ENCODE measurements around the gene WDR20. TPM values are rescaled to one million over a fixed set of nuclear protein-coding genes. Genes with fewer than 3 reads are reported as not detected.

The WDR20 gene
- total and polyA plus RNA-seq, 2 of the 8 experiments (the other 6 are each of a cell fraction or from before 2014, with no cell fraction given) = 11.2 to 26.7 TPM

- Histone ChIP-seq H3K4me2 (ENCODE audit: insufficient read depth in 1 of 2, low read depth in 2 of 2, low read length in 2 of 2) (no peak overlapping the region), H2BK5ac (ENCODE audit: low read depth, low read length) (no peak overlapping the region)
These were observed 98.4 kb downstream of the WDR20 start for GRCh38 chr14:102238131-102238530.

More at GRCh38 chr14:102238131-102238530, 98.4 kb downstream of the WDR20 start:
- no peak overlapping the region for H3K14ac ChIP-seq (ENCODE audit: insufficient read length)
- H4K5ac ChIP-seq (ENCODE audit: insufficient read length, low read depth, low read length) = no peak overlapping the region
- DNase-seq (ENCODE audit: low read depth in 1 of 2, low spot score in 2 of 2) (no peak), FAIRE-seq (no peak)
- H3K36me3 ChIP-seq (ENCODE audit: control insufficient read depth in 2 of 4, insufficient read depth in 4 of 4, low read length in 3 of 4) = no peaks in the 10 kb centered on the region
- no peak overlapping the region for H2AK5ac ChIP-seq (ENCODE audit: low read depth, low read length)
- H2BK12ac ChIP-seq (ENCODE audit: low read depth, low read length) = no peak overlapping the region
- H2BK120ac ChIP-seq (replicated peaks; ENCODE audit: low read depth, low read length) = no peak overlapping the region
- no peak overlapping the region for H4K8ac ChIP-seq (ENCODE audit: extremely low read depth, insufficient read depth, low read length)
- H2BK20ac ChIP-seq (ENCODE audit: low read length) = no peak overlapping the region
- no peak overlapping the region for H3K23ac ChIP-seq (ENCODE audit: insufficient read length)
- peaks cover 0 to 6% (median 2%) of the 10 kb centered on the region in 4 experiments; a peak in 4 of 7 replicates for H3K4me1 ChIP-seq (replicated peaks in 1 of 4; ENCODE audit: control insufficient read depth in 3 of 4, insufficient read depth in 4 of 4, low read length in 3 of 4)
- H3K4ac ChIP-seq (replicated peaks; ENCODE audit: insufficient read length, low read depth, low read length) = no peak overlapping the region
- H3K18ac ChIP-seq (ENCODE audit: extremely low read depth, low read length) = no peak overlapping the region
- no peak overlapping the region for H3K27ac ChIP-seq (ENCODE audit: low read depth, low read length)
- no peaks in the 10 kb centered on the region for H3K79me2 ChIP-seq (ENCODE audit: control insufficient read depth in 1 of 2, insufficient read depth in 2 of 2, low read length in 2 of 2)
- H3K9ac ChIP-seq (replicated peaks in 1 of 4; ENCODE audit: extremely low read depth in 1 of 4, low read depth in 3 of 4, low read length in 3 of 4) = no peak overlapping the region
- H3K23me2 ChIP-seq (ENCODE audit: low read depth, low read length) = 0 out of 2 replicates have a peak, but pooled peaks cover 2% of the 10 kb centered on the region
- H2BK15ac ChIP-seq (ENCODE audit: low read length) = no peak overlapping the region
- POLR2A ChIA-PET (ENCODE audit: partially characterized antibody) = no interaction called here
- H3K79me1 ChIP-seq (ENCODE audit: low read depth, low read length) = no peaks in the 10 kb centered on the region
- H3K4me3 ChIP-seq (ENCODE audit: extremely low read depth in 1 of 4, insufficient read depth in 2 of 4, low read depth in 3 of 4, low read length in 4 of 4) = no peak overlapping the region
- 79% methylated on average over 4 of the region's 4 CpGs; no CpG with 5 or more reads in 1 of the 2 experiments for WGBS, 2 experiments (ENCODE audit: extremely low coverage in 1 of 2, insufficient coverage in 1 of 2, insufficient read length in 1 of 2, insufficient replicate concordance in 2 of 2, low coverage in 1 of 2, low lambda C conversion rate in 2 of 2, missing lambda C conversion rate in 1 of 2)
- H4K20me1 ChIP-seq (replicated peaks in 1 of 2; ENCODE audit: control insufficient read depth in 1 of 2, insufficient read depth in 2 of 2, low read length in 2 of 2) = no peaks in the 10 kb centered on the region
- CTCF ChIA-PET (ENCODE audit: partially characterized antibody) = interaction anchor here (1.1 to 2.5 kb wide), 9 partner anchors 17 to 84 kb away, joined by 3 to 7 read pairs (median 5); partner anchors contain the start of gene ZNF839
- H2AFZ ChIP-seq (ENCODE audit: low read length) = no peak overlapping the region
- H3K9me3 ChIP-seq (ENCODE audit: insufficient read depth in 2 of 2, low read depth in 1 of 2, low read length in 1 of 2) = peaks cover 3 to 4% of the 10 kb centered on the region in 2 experiments; a peak in 1 of 4 replicates
- H4K91ac ChIP-seq (replicated peaks; ENCODE audit: insufficient read length, low read length) = no peak overlapping the region
- no peak overlapping the region for H3K56ac ChIP-seq (replicated peaks; ENCODE audit: insufficient read length, low read depth, low read length)
- no peaks in the 10 kb centered on the region for H3K27me3 ChIP-seq (replicated peaks in 1 of 4; ENCODE audit: control insufficient read depth in 3 of 4, extremely low read depth in 1 of 4, insufficient read depth in 3 of 4, low read length in 3 of 4)
- TF ChIP-seq MAX (IDR thresholded peaks at IDR 0.05) = no peak
- TF ChIP-seq SUZ12 (IDR thresholded peaks at IDR 0.05; ENCODE audit: low read length) = no peak
- no peak for TF ChIP-seq YY1 (IDR thresholded peaks at IDR 0.05; ENCODE audit: low read depth, low read length)
- TF ChIP-seq TAF1 (IDR thresholded peaks at IDR 0.05; ENCODE audit: low read depth, low read length) = no peak
- TF ChIP-seq ATF3 (IDR thresholded peaks at IDR 0.05; ENCODE audit: insufficient read depth, low read depth, low read length) = no peak
- TF ChIP-seq HDAC2 (IDR thresholded peaks at IDR 0.05; ENCODE audit: borderline replicate concordance in 1 of 2, low read depth in 2 of 2, low read length in 2 of 2) = no peak
- no peak for TF ChIP-seq CHD2 (IDR thresholded peaks at IDR 0.05; ENCODE audit: low read length)
- no peak for TF ChIP-seq SIN3A (conservative IDR thresholded peaks at IDR 0.05 in 1 of 2, IDR thresholded peaks at IDR 0.05 in 1 of 2; ENCODE audit: low read depth in 1 of 2, low read length in 2 of 2)
- TF ChIP-seq TEAD4 (IDR thresholded peaks at IDR 0.05; ENCODE audit: low read depth, low read length) = no peak
- no peak for TF ChIP-seq MAFK (IDR thresholded peaks at IDR 0.05; ENCODE audit: low read depth, low read length)
- no peak for TF ChIP-seq NANOG (IDR thresholded peaks at IDR 0.05; ENCODE audit: insufficient read depth, low read depth, low read length, poor library complexity, severe bottlenecking)
